ENCODE measurements around the gene SMIM15.

Gene SMIM15

DNA sequence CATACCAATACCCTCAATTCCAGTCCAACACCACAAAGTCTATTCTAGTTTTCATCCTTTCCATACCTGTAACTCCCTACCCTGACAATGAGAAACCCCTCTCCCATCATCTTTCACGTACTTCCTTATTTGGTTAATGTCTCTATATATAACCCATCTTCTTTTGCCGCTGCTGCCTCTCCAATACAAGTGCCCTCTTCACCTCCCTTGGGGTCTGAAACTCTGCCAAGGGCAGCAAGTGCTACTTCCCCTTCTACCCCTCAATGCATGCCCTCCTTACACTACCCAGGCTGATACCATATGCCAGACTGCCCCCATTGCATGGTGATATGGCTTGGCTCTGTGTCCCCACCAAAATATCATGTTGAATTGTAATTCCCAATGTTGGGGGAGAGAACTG is 24.4 kb upstream of the SMIM15 start:
- no peaks in the 10 kb centered on the region for H3K79me2 ChIP-seq (ENCODE audit: insufficient read depth, low read length)
- H4K20me1 ChIP-seq (ENCODE audit: insufficient read depth, low read length) = no peaks in the 10 kb centered on the region
- no peak overlapping the region for H3K9ac ChIP-seq (ENCODE audit: low read length)
- H3K36me3 ChIP-seq (ENCODE audit: insufficient read depth, low read length) = no peaks in the 10 kb centered on the region
- H3K27ac ChIP-seq (ENCODE audit: low read depth, low read length, poor library complexity, severe bottlenecking) = no peak overlapping the region
- no peak overlapping the region for H2AFZ ChIP-seq (ENCODE audit: low read length)
- H3F3A ChIP-seq (ENCODE audit: insufficient read depth, low read length) = no peaks in the 10 kb centered on the region
- no peaks in the 10 kb centered on the region for H3K9me2 ChIP-seq (ENCODE audit: low read depth, low read length)
- H3K4me1 ChIP-seq (ENCODE audit: insufficient read depth, low read length, severe bottlenecking) = no peaks in the 10 kb centered on the region
- TF ChIP-seq EZH2 (IDR thresholded peaks at IDR 0.05; ENCODE audit: borderline replicate concordance, low read length) (no peak), CTCF (IDR thresholded peaks at IDR 0.05; ENCODE audit: low read length) (no peak)
- H3K9me3 ChIP-seq (ENCODE audit: low read length) = no peaks in the 10 kb centered on the region
- no peak overlapping the region for H3K4me3 ChIP-seq (ENCODE audit: low read depth, low read length, poor library complexity, severe bottlenecking)
- no peak overlapping the region for H3K4me2 ChIP-seq (ENCODE audit: low read length)
- no peaks in the 10 kb centered on the region for H3K27me3 ChIP-seq (ENCODE audit: insufficient read depth, low read length)

- no peak overlapping the region for H3K4me3 ChIP-seq (ENCODE audit: low read depth, low read length, poor library complexity, severe bottlenecking)
- no peaks in the 10 kb centered on the region for H3K79me2 ChIP-seq (ENCODE audit: insufficient read depth, low read length)
- no peaks in the 10 kb centered on the region for H3K9me3 ChIP-seq (ENCODE audit: low read length)
- TF ChIP-seq EZH2 (IDR thresholded peaks at IDR 0.05; ENCODE audit: borderline replicate concordance, low read length) (no peak), CTCF (IDR thresholded peaks at IDR 0.05; ENCODE audit: low read length) (no peak)
- no peak overlapping the region for H3K9ac ChIP-seq (ENCODE audit: low read length)
- H2AFZ ChIP-seq (ENCODE audit: low read length) = no peak overlapping the region
- H3K36me3 ChIP-seq (ENCODE audit: insufficient read depth, low read length) = no peaks in the 10 kb centered on the region
- no peaks in the 10 kb centered on the region for H3F3A ChIP-seq (ENCODE audit: insufficient read depth, low read length)
- no peaks in the 10 kb centered on the region for H4K20me1 ChIP-seq (ENCODE audit: insufficient read depth, low read length)
- no peaks in the 10 kb centered on the region for H3K27me3 ChIP-seq (ENCODE audit: insufficient read depth, low read length)
- no peak overlapping the region for H3K27ac ChIP-seq (ENCODE audit: low read depth, low read length, poor library complexity, severe bottlenecking)
- no peaks in the 10 kb centered on the region for H3K9me2 ChIP-seq (ENCODE audit: low read depth, low read length)
- no peaks in the 10 kb centered on the region for H3K4me1 ChIP-seq (ENCODE audit: insufficient read depth, low read length, severe bottlenecking)
- H3K4me2 ChIP-seq (ENCODE audit: low read length) = no peak overlapping the region
These were observed 22.4 kb upstream of the SMIM15 start for GRCh38 chr5:61184708-61185107.

- Histone ChIP-seq H3K36me3 (ENCODE audit: insufficient read depth, low read length) (no peaks in the 10 kb centered on the region), H3K9me3 (ENCODE audit: low read length) (no peaks in the 10 kb centered on the region), H4K20me1 (ENCODE audit: insufficient read depth, low read length) (no peaks in the 10 kb centered on the region), H2AFZ (ENCODE audit: low read length) (no peak overlapping the region), H3K4me3 (ENCODE audit: low read depth, low read length, poor library complexity, severe bottlenecking) (no peak overlapping the region), H3K9ac (ENCODE audit: low read length) (no peak overlapping the region), H3F3A (ENCODE audit: insufficient read depth, low read length) (no peaks in the 10 kb centered on the region), H3K27ac (ENCODE audit: low read depth, low read length, poor library complexity, severe bottlenecking) (no peak overlapping the region), H3K4me1 (ENCODE audit: insufficient read depth, low read length, severe bottlenecking) (no peaks in the 10 kb centered on the region), H3K4me2 (ENCODE audit: low read length) (no peak overlapping the region), H3K27me3 (ENCODE audit: insufficient read depth, low read length) (no peaks in the 10 kb centered on the region), H3K9me2 (ENCODE audit: low read depth, low read length) (no peaks in the 10 kb centered on the region), H3K79me2 (ENCODE audit: insufficient read depth, low read length) (no peaks in the 10 kb centered on the region)
- TF ChIP-seq CTCF (IDR thresholded peaks at IDR 0.05; ENCODE audit: low read length) = no peak
- no peak for TF ChIP-seq EZH2 (IDR thresholded peaks at IDR 0.05; ENCODE audit: borderline replicate concordance, low read length)
These were observed 21.3 kb upstream of the SMIM15 start for GRCh38 chr5:61183538-61183937.

All from OCI-LY1 (cell line).